ENCODE data around the gene IKZF2. TPM values are rescaled to one million over a fixed set of nuclear protein-coding genes. Genes with fewer than 3 reads are reported as not detected.

IKZF2 gene
- polyA plus RNA-seq, 1 donor (not counting 4 experiments of a cell fraction or from before 2014, with no cell fraction given): 8.2 TPM

GRCh38 chr2:213089438-213089837 is 62.0 kb downstream of the IKZF2 start:
- Histone ChIP-seq H4K20me1 (ENCODE audit: control insufficient read depth, extremely low read depth, insufficient read depth, low read length) (no peaks in the 10 kb centered on the region), H3K9me3 (ENCODE audit: control insufficient read depth, low read depth, low read length) (no peaks in the 10 kb centered on the region), H3K79me2 (ENCODE audit: control insufficient read depth, insufficient read depth, low read length) (no peaks in the 10 kb centered on the region), H3K4me3 (ENCODE audit: control insufficient read depth in 2 of 3, extremely low read depth in 1 of 3, insufficient read depth in 2 of 3, low read depth in 1 of 3, low read length in 3 of 3) (no peak overlapping the region), H3K4me1 (ENCODE audit: control insufficient read depth, extremely low read depth, insufficient read depth, low read length) (no peaks in the 10 kb centered on the region), H2AFZ (ENCODE audit: control insufficient read depth, low read length) (no peak overlapping the region), H3K36me3 (ENCODE audit: control insufficient read depth in 2 of 2, extremely low read depth in 1 of 2, insufficient read depth in 2 of 2, low read length in 2 of 2) (no peaks in the 10 kb centered on the region), H3K9ac (ENCODE audit: control insufficient read depth, extremely low read depth, insufficient read depth, low read length) (no peak overlapping the region), H3K4me2 (ENCODE audit: control insufficient read depth, extremely low read depth, insufficient read depth, low read depth, low read length) (no peak overlapping the region), H3K9me1 (ENCODE audit: control insufficient read depth, extremely low read depth, insufficient read depth, low read length) (no peaks in the 10 kb centered on the region), H3K27ac (ENCODE audit: control insufficient read depth, insufficient read depth, low read length) (no peak overlapping the region), H3K27me3 (ENCODE audit: control insufficient read depth, extremely low read depth, insufficient read depth, low read length) (no peaks in the 10 kb centered on the region)
- DNase-seq (ENCODE audit: low read depth, low spot score) (no peak), FAIRE-seq (no peak)
- TF ChIP-seq, protein P1, sequence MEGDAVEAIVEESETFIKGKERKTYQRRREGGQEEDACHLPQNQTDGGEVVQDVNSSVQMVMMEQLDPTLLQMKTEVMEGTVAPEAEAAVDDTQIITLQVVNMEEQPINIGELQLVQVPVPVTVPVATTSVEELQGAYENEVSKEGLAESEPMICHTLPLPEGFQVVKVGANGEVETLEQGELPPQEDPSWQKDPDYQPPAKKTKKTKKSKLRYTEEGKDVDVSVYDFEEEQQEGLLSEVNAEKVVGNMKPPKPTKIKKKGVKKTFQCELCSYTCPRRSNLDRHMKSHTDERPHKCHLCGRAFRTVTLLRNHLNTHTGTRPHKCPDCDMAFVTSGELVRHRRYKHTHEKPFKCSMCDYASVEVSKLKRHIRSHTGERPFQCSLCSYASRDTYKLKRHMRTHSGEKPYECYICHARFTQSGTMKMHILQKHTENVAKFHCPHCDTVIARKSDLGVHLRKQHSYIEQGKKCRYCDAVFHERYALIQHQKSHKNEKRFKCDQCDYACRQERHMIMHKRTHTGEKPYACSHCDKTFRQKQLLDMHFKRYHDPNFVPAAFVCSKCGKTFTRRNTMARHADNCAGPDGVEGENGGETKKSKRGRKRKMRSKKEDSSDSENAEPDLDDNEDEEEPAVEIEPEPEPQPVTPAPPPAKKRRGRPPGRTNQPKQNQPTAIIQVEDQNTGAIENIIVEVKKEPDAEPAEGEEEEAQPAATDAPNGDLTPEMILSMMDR (optimal IDR thresholded peaks at IDR 0.05 in 1 of 3, IDR thresholded peaks at IDR 0.05 in 1 of 3, conservative IDR thresholded peaks at IDR 0.05 in 1 of 3; ENCODE audit: extremely low read depth in 1 of 3, insufficient read depth in 2 of 3, low read length in 3 of 3): no peak
- TF ChIP-seq EZH2 (IDR thresholded peaks at IDR 0.05; ENCODE audit: low read length): no peak
- dilution Hi-C loops (cut with MboI; ENCODE audit: extremely low pct_ligation_motif_present, low sequenced_read_pairs): no loop called here

DNA sequence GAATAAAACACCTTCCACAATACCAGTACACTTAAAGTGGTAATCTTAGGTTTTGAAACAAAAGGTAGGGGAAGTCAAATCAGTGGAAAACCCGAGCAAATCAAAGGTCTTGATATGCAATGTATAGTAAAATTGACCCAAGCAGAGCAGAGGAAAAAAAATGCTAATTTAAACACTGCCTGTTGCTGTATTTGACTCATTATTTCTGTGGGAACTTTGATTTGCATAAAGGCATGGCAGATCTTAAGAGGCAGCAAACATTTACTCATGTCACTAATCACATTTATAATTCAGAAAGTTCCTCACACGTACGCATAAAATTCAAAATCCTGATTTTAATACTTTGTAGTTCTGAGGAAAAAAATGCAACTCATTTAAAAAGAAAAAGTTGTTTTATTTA is 64.4 kb downstream of the IKZF2 start:
- no peaks in the 10 kb centered on the region for H4K20me1 ChIP-seq (ENCODE audit: control insufficient read depth, extremely low read depth, insufficient read depth, low read length)
- H3K4me1 ChIP-seq (ENCODE audit: control insufficient read depth, extremely low read depth, insufficient read depth, low read length): no peaks in the 10 kb centered on the region
- H3K9me1 ChIP-seq (ENCODE audit: control insufficient read depth, extremely low read depth, insufficient read depth, low read length): no peaks in the 10 kb centered on the region
- FAIRE-seq (no peak), DNase-seq (ENCODE audit: low read depth, low spot score) (no peak)
- H3K4me2 ChIP-seq (ENCODE audit: control insufficient read depth, extremely low read depth, insufficient read depth, low read depth, low read length): no peak overlapping the region
- H3K27ac ChIP-seq (ENCODE audit: control insufficient read depth, insufficient read depth, low read length): no peak overlapping the region
- no peak overlapping the region for H3K4me3 ChIP-seq (ENCODE audit: control insufficient read depth in 2 of 3, extremely low read depth in 1 of 3, insufficient read depth in 2 of 3, low read depth in 1 of 3, low read length in 3 of 3)
- no peak overlapping the region for H2AFZ ChIP-seq (ENCODE audit: control insufficient read depth, low read length)
- H3K9me3 ChIP-seq (ENCODE audit: control insufficient read depth, low read depth, low read length): no peaks in the 10 kb centered on the region
- H3K9ac ChIP-seq (ENCODE audit: control insufficient read depth, extremely low read depth, insufficient read depth, low read length): no peak overlapping the region
- TF ChIP-seq EZH2 (IDR thresholded peaks at IDR 0.05; ENCODE audit: low read length): no peak
- TF ChIP-seq, protein P1 (optimal IDR thresholded peaks at IDR 0.05 in 1 of 3, IDR thresholded peaks at IDR 0.05 in 1 of 3, conservative IDR thresholded peaks at IDR 0.05 in 1 of 3; ENCODE audit: extremely low read depth in 1 of 3, insufficient read depth in 2 of 3, low read length in 3 of 3): no peak
- H3K27me3 ChIP-seq (ENCODE audit: control insufficient read depth, extremely low read depth, insufficient read depth, low read length): no peaks in the 10 kb centered on the region
- no peaks in the 10 kb centered on the region for H3K36me3 ChIP-seq (ENCODE audit: control insufficient read depth in 2 of 2, extremely low read depth in 1 of 2, insufficient read depth in 2 of 2, low read length in 2 of 2)
- dilution Hi-C loops (cut with MboI; ENCODE audit: extremely low pct_ligation_motif_present, low sequenced_read_pairs): no loop called here
- no peaks in the 10 kb centered on the region for H3K79me2 ChIP-seq (ENCODE audit: control insufficient read depth, insufficient read depth, low read length)

All from keratinocyte (primary cell).